Mesothelial cell of epicardium (in vitro differentiated cells): ENCODE results near the gene SHISA7. TPM values are rescaled to one million over a fixed set of nuclear protein-coding genes. Genes with fewer than 3 reads are reported as not detected.

ENCODE experiments used
- DNase-seq, 2 experiments: peaks; one replicate each; pipeline ENCODE4 v3.0.0; 2021; ENCODE audit warnings: low spot score in 2 of 2; ENCODE audit not compliant: unreplicated experiment in 2 of 2
- H3K27ac Mint-ChIP-seq: 2 replicates; pipeline ENCODE4 v1.8.0; 2021; ENCODE audit warnings: mixed read lengths
- H3K27me3 Mint-ChIP-seq: 2 replicates; pipeline ENCODE4 v1.8.0; 2021; ENCODE audit warnings: low read depth, mixed read lengths
- H3K36me3 Mint-ChIP-seq: 2 replicates; pipeline ENCODE4 v1.8.0; 2021; ENCODE audit warnings: mixed read lengths
- H3K4me1 Mint-ChIP-seq: 2 replicates; pipeline ENCODE4 v1.8.0; 2021; ENCODE audit warnings: mixed read lengths
- H3K4me3 Mint-ChIP-seq: 2 replicates; pipeline ENCODE4 v1.8.0; 2021; ENCODE audit warnings: mild to moderate bottlenecking, moderate library complexity, mixed read lengths
- H3K9me3 Mint-ChIP-seq: 2 replicates; pipeline ENCODE4 v1.8.0; 2021; ENCODE audit warnings: mixed read lengths
- CTCF ChIP-seq: fragments of 200-600 bp; sonication (generic); IDR thresholded peaks from one replicate; pipeline ENCODE4 v1.5.0; 2021; ENCODE audit warnings: antibody characterized with exemption; ENCODE audit not compliant: unreplicated experiment
- total RNA-seq: library from RNA; stranded (reverse); gene quantifications from 3 replicates; pipeline ENCODE4 v1.2.1, GENCODE V29; 2021

SHISA7 gene
- total RNA-seq, 1 donor from 2014 or later: 0.04 TPM

- DNase-seq: no peak
- Mint-ChIP-seq H3K9me3 (no peaks in the 10 kb centered on the region), H3K27me3 (peaks cover 21% of the 10 kb centered on the region), H3K36me3 (peaks cover 3% of the 10 kb centered on the region), H3K4me3 (peak overlapping the region; percentile 79), H3K4me1 (peaks cover 26% of the 10 kb centered on the region), H3K27ac (peak overlapping the region; percentile 91)
- TF ChIP-seq CTCF: no peak
Observed at GRCh38 chr19:55459551-55459949, 16.4 kb upstream of the SHISA7 start.

GRCh38 chr19:55457683-55458457 is 14.8 kb upstream of the SHISA7 start:
- TF ChIP-seq CTCF: no peak
- Mint-ChIP-seq H3K27ac (no peak overlapping the region), H3K36me3 (peaks cover 3% of the 10 kb centered on the region), H3K27me3 (peaks cover 20% of the 10 kb centered on the region), H3K4me1 (peaks cover 29% of the 10 kb centered on the region), H3K9me3 (no peaks in the 10 kb centered on the region), H3K4me3 (no peak overlapping the region)
- no peak for DNase-seq

- H3K9me3 Mint-ChIP-seq: no peaks in the 10 kb centered on the region
- H3K36me3 Mint-ChIP-seq: peaks cover 3% of the 10 kb centered on the region
- H3K4me3 Mint-ChIP-seq: no peak overlapping the region
- TF ChIP-seq CTCF: no peak
- no peak overlapping the region for H3K27ac Mint-ChIP-seq
- H3K4me1 Mint-ChIP-seq: peaks cover 25% of the 10 kb centered on the region
- DNase-seq: no peak
- peaks cover 23% of the 10 kb centered on the region for H3K27me3 Mint-ChIP-seq
Observed at GRCh38 chr19:55456347-55456746, 13.2 kb upstream of the SHISA7 start.

GRCh38 chr19:55455576-55456235 is 12.6 kb upstream of the SHISA7 start:
- Mint-ChIP-seq H3K27ac (no peak overlapping the region), H3K36me3 (peaks cover 3% of the 10 kb centered on the region), H3K4me1 (peaks cover 22% of the 10 kb centered on the region), H3K27me3 (peaks cover 28% of the 10 kb centered on the region), H3K4me3 (no peak overlapping the region), H3K9me3 (no peaks in the 10 kb centered on the region)
- no peak for TF ChIP-seq CTCF
- DNase-seq: no peak

- DNase-seq: no peak
- peaks cover 32% of the 10 kb centered on the region for H3K27me3 Mint-ChIP-seq
- peaks cover 3% of the 10 kb centered on the region for H3K36me3 Mint-ChIP-seq
- H3K4me1 Mint-ChIP-seq: peaks cover 14% of the 10 kb centered on the region
- peak; percentile 40 for TF ChIP-seq CTCF
- no peaks in the 10 kb centered on the region for H3K9me3 Mint-ChIP-seq
- no peak overlapping the region for H3K27ac Mint-ChIP-seq
- no peak overlapping the region for H3K4me3 Mint-ChIP-seq
Observed at GRCh38 chr19:55454787-55455243, 11.7 kb upstream of the SHISA7 start.
